ENCODE measurements around the gene CDC73. TPM values are rescaled to one million over a fixed set of nuclear protein-coding genes. Genes with fewer than 3 reads are reported as not detected.

CDC73 gene
- total and polyA plus RNA-seq, 10 of the 15 experiments (the other 5 are each of a cell fraction or from before 2014, with no cell fraction given), result 10.6 to 43.4 (median 21.7) TPM

DNA sequence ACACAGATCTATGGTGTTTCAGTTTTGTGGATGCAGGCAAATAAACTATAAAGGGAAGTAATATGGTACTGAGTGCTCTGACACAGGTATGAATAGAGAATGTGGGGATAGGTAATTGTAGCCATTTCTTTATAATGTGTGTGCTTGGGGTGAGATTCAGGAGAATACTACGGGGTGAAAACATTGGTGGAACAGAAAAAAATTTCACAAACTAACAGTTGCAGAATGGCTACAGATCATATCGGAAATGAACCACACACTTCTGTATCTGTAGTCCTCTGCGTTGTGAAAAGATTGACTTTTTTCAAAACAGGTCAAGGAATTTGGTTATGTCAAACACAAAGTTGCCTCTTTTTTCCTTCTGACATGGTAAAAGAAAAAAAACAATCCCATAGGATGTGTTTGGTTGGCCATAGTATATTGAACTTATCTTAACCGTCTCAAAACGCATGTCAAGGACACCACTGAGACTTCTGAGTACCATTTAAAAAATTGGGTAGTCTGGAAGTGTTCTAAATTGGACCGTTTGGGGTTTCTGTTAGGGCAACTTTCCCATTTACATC lies 1.1 kb upstream of the CDC73 start (continued):
- TF ChIP-seq, protein P1, sequence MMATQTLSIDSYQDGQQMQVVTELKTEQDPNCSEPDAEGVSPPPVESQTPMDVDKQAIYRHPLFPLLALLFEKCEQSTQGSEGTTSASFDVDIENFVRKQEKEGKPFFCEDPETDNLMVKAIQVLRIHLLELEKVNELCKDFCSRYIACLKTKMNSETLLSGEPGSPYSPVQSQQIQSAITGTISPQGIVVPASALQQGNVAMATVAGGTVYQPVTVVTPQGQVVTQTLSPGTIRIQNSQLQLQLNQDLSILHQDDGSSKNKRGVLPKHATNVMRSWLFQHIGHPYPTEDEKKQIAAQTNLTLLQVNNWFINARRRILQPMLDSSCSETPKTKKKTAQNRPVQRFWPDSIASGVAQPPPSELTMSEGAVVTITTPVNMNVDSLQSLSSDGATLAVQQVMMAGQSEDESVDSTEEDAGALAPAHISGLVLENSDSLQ (IDR thresholded peaks at IDR 0.05), result no peak
- TF ChIP-seq JUND (IDR thresholded peaks at IDR 0.05; ENCODE audit: low read depth, low read length), result no peak

DNA sequence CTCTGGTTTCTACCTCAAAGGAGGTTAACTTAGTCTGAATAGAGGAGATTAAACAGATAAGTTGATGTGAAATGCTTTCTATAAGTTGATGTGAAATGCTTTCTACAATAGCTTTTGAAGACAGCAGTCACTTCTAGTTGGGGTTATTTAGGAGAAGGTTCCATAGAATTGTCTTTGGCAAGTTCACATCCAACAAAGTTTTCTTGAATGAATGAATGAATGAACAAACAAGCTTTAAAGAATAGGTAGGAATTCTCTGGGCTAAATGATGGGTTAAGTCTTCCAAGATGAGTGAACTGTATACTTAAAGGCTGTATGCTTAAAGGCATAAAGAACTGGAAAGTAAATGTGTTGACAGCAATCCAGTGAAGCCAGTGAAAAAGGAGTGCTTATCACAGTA lies 1.9 kb downstream of the CDC73 start:
- peak overlapping the region; percentile 22 for H3K9ac ChIP-seq (ENCODE audit: control insufficient read depth, insufficient read depth, low read length)
- BruUV-seq (replicated peaks), result no TSS peak
- no peaks in the 10 kb centered on the region for H3K27me3 ChIP-seq (replicated peaks in 1 of 2; ENCODE audit: control insufficient read depth in 2 of 2, insufficient read depth in 2 of 2, low read length in 1 of 2)
- H3K9me3 ChIP-seq (replicated peaks; ENCODE audit: control insufficient read depth, insufficient read depth, low read length), result no peaks in the 10 kb centered on the region
- ChIA-PET POLR2A (interaction anchor here (0.6 to 4.1 kb wide), 3 partner anchors 19 to 66 kb away, joined by 4 to 26 read pairs (median 19); partner anchors contain the start of genes GLRX2, RO60 and UCHL5), CTCF (interaction anchor here (0.9 to 3.1 kb wide), 16 partner anchors 19 to 650 kb away, joined by 3 to 14 read pairs (median 5); partner anchors contain the start of genes RO60 and UCHL5), SMC1A (ENCODE audit: uncharacterized antibody, unreplicated experiment) (interaction anchor here (1.0 to 2.2 kb wide), 7 partner anchors 14 to 317 kb away, joined by 3 to 7 read pairs (median 4); partner anchors contain the start of gene GLRX2), RAD21 (ENCODE audit: unreplicated experiment) (interaction anchor here (1.2 to 2.4 kb wide), 5 partner anchors 19 to 646 kb away, joined by 4 to 12 read pairs (median 8); partner anchors contain the start of genes GLRX2, RO60 and UCHL5)
- H3K79me2 ChIP-seq (ENCODE audit: control insufficient read depth, insufficient read depth, low read length), result peaks cover 54% of the 10 kb centered on the region
- H3K4me2 ChIP-seq (ENCODE audit: control insufficient read depth, insufficient read depth), result peak overlapping the region; percentile 87
- H3K27ac ChIP-seq (ENCODE audit: control insufficient read depth, insufficient read depth), result peak overlapping the region; percentile 33; the same call in 1 of the 2 replicates
- intact Hi-C loops (cut with micrococcal nuclease; ENCODE audit: unreplicated experiment), result loop anchor here (2.0 to 5.0 kb wide), 4 partner anchors 57 to 546 kb away; partner anchors contain the start of genes RGS1, RO60 and UCHL5
- H2AFZ ChIP-seq (ENCODE audit: control insufficient read depth, low read depth, low read length), result no peak overlapping the region
- ATAC-seq (no peak), FAIRE-seq (no peak), DNase-seq (ENCODE audit: low read depth, low spot score) (no peak)
- H4K20me1 ChIP-seq (ENCODE audit: control insufficient read depth, insufficient read depth), result no peaks in the 10 kb centered on the region
- no peaks in the 10 kb centered on the region; the same call in 1 of the 2 replicates for H3K4me1 ChIP-seq (ENCODE audit: control insufficient read depth, insufficient read depth, low read length)
- H3K4me3 ChIP-seq, result peak overlapping the region; percentile 91
- TF ChIP-seq DPF2 (IDR thresholded peaks at IDR 0.05), result no peak
- peak; percentile 74 for TF ChIP-seq ZNF24 (IDR thresholded peaks at IDR 0.05)
- no peak for TF ChIP-seq POLR2A (IDR thresholded peaks at IDR 0.05; ENCODE audit: low read depth, low read length)
- H3K36me3 ChIP-seq (ENCODE audit: control insufficient read depth in 2 of 2, insufficient read depth in 2 of 2, low read length in 1 of 2), result peaks cover 0 to 11% of the 10 kb centered on the region in 2 experiments; a peak in 1 of 4 replicates
- in situ Hi-C loops (cut with MboI), result loop anchor here (10.0 kb wide), 1 partner anchor 309 kb away; no protein-coding TSS in a partner anchor
